ENCODE measurements around the gene MBD3L1. TPM values are rescaled to one million over a fixed set of nuclear protein-coding genes. Genes with fewer than 3 reads are reported as not detected.

MBD3L1 gene
- total RNA-seq, 1 experiment from 2014 or later = not detected

GRCh38 chr19:8815780-8816179 is 16.4 kb upstream of the MBD3L1 start:
- no peak for DNase-seq (ENCODE audit: low read depth, low spot score)
- Histone ChIP-seq H3K27me3 (ENCODE audit: control insufficient read depth, insufficient read depth, low read length) (no peaks in the 10 kb centered on the region), H3K36me3 (ENCODE audit: control insufficient read depth, insufficient read depth, low read length) (peaks cover 25% of the 10 kb centered on the region), H3K4me3 (ENCODE audit: low read depth in 2 of 2, low read length in 2 of 2) (no peak overlapping the region), H3K9me3 (ENCODE audit: control insufficient read depth, insufficient read depth, low read depth, low read length) (peaks cover 66% of the 10 kb centered on the region), H3K4me1 (ENCODE audit: control insufficient read depth, insufficient read depth, low read length) (no peaks in the 10 kb centered on the region), H3K27ac (ENCODE audit: low read length) (no peak overlapping the region)
- TF ChIP-seq POLR2AphosphoS5 (IDR thresholded peaks at IDR 0.05; ENCODE audit: low read depth, low read length) (no peak), REST (IDR thresholded peaks at IDR 0.05; ENCODE audit: insufficient read depth in 1 of 2, low read depth in 2 of 2, low read length in 1 of 2) (no peak), TCF7L2 (IDR thresholded peaks at IDR 0.05; ENCODE audit: low read depth, low read length) (no peak), CTCF (IDR thresholded peaks at IDR 0.05) (no peak), SIN3A (IDR thresholded peaks at IDR 0.05; ENCODE audit: borderline replicate concordance, insufficient read depth, low read depth, low read length) (no peak)
- intact Hi-C loops (cut with micrococcal nuclease; ENCODE audit: unreplicated experiment) = loop anchor here (10.0 kb wide), 1 partner anchor 259 kb away; no protein-coding TSS in a partner anchor
- in situ Hi-C loops (cut with HindIII; ENCODE audit: low pct_unique_long_range_greater_than_20kb, low sequenced_read_pairs) = no loop called here
- POLR2A ChIA-PET = no interaction called here
- no TSS peak for BruUV-seq (replicated peaks)
- CTCF ChIA-PET = no interaction called here
- no peak for ATAC-seq

- Histone ChIP-seq H3K4me3 (ENCODE audit: low read depth in 2 of 2, low read length in 2 of 2) (no peak overlapping the region), H3K9me3 (ENCODE audit: control insufficient read depth, insufficient read depth, low read depth, low read length) (peaks cover 25% of the 10 kb centered on the region; the same call in 1 of the 2 replicates), H3K27ac (ENCODE audit: low read length) (no peak overlapping the region), H3K27me3 (ENCODE audit: control insufficient read depth, insufficient read depth, low read length) (no peaks in the 10 kb centered on the region), H3K36me3 (ENCODE audit: control insufficient read depth, insufficient read depth, low read length) (peaks cover 6% of the 10 kb centered on the region), H3K4me1 (ENCODE audit: control insufficient read depth, insufficient read depth, low read length) (no peaks in the 10 kb centered on the region)
- ATAC-seq = no peak
- in situ Hi-C loops (cut with HindIII; ENCODE audit: low pct_unique_long_range_greater_than_20kb, low sequenced_read_pairs) (no loop called here), intact Hi-C loops (cut with micrococcal nuclease; ENCODE audit: unreplicated experiment) (no loop called here)
- CTCF ChIA-PET = no interaction called here
- no peak for TF ChIP-seq CTCF (IDR thresholded peaks at IDR 0.05)
- no peak for TF ChIP-seq POLR2AphosphoS5 (IDR thresholded peaks at IDR 0.05; ENCODE audit: low read depth, low read length)
- no peak for TF ChIP-seq TCF7L2 (IDR thresholded peaks at IDR 0.05; ENCODE audit: low read depth, low read length)
- TF ChIP-seq SIN3A (IDR thresholded peaks at IDR 0.05; ENCODE audit: borderline replicate concordance, insufficient read depth, low read depth, low read length) = no peak
- TF ChIP-seq REST (IDR thresholded peaks at IDR 0.05; ENCODE audit: insufficient read depth in 1 of 2, low read depth in 2 of 2, low read length in 1 of 2) = no peak
- POLR2A ChIA-PET = interaction anchor here (0.5 kb wide), 1 partner anchor 949 kb away, joined by 3 read pairs; no protein-coding TSS in a partner anchor
- no peak for DNase-seq (ENCODE audit: low read depth, low spot score)
- no TSS peak for BruUV-seq (replicated peaks)
Observed at GRCh38 chr19:8820234-8820633, 11.9 kb upstream of the MBD3L1 start.
